PC-9 (cell line): ENCODE results near the gene DACH1. TPM values are rescaled to one million over a fixed set of nuclear protein-coding genes. Genes with fewer than 3 reads are reported as not detected.

Source experiments
- BruUV-seq: library from RNA; stranded (reverse); fragments of 400-500 nt; replicated peaks from 2 replicates; lab custom pipeline; 2021; lab: Mats Ljungman, UMichigan
- CTCF ChIA-PET: fragments of 300-600 bp; sonication (Branson Sonifier 250); formaldehyde crosslinking; loops from one replicate; lab custom pipeline; 2022; ENCODE audit warnings: antibody characterized with exemption; lab: Charles Lee
- POLR2A ChIA-PET: fragments of 300-600 bp; sonication (Branson Sonifier 250); formaldehyde crosslinking; loops from one replicate; lab custom pipeline; 2022; ENCODE audit warnings: antibody characterized with exemption; ENCODE audit not compliant: unreplicated experiment; lab: Charles Lee
- DNase-seq, 2 experiments: peaks; one replicate each; pipeline versions ENCODE4 v3.0.0 to v3.0.0-alpha.2; 2015 to 2022; ENCODE audit warnings: mixed read lengths in 1 of 2
- H2AFZ ChIP-seq: fragments of 200-600 bp; sonication (generic); 2 replicates; pipeline ENCODE4 v1.8.1; 2017; ENCODE audit warnings: antibody characterized with exemption
- H3F3A ChIP-seq: fragments of 200-600 bp; sonication (generic); 2 replicates; pipeline ENCODE4 v1.8.1; 2017; ENCODE audit warnings: antibody characterized with exemption, mild to moderate bottlenecking, low read depth; ENCODE audit not compliant: insufficient read depth
- H3K27ac ChIP-seq: fragments of 200-600 bp; sonication (generic); 2 replicates; pipeline ENCODE4 v1.6.1; 2016; ENCODE audit warnings: mixed run types
- H3K27me3 ChIP-seq: fragments of 200-600 bp; sonication (generic); 2 replicates; pipeline ENCODE4 v1.6.1; 2016; ENCODE audit warnings: low read depth, mixed run types; ENCODE audit not compliant: insufficient read depth
- H3K36me3 ChIP-seq: fragments of 200-600 bp; sonication (generic); 2 replicates; pipeline ENCODE4 v1.6.1; 2016; ENCODE audit warnings: low read depth, mixed run types
- H3K4me1 ChIP-seq: fragments of 200-600 bp; sonication (generic); replicated peaks from 2 replicates; pipeline ENCODE4 v1.6.1; 2016; ENCODE audit warnings: mixed run types; ENCODE audit not compliant: insufficient read depth
- H3K4me2 ChIP-seq: fragments of 200-600 bp; sonication (generic); 2 replicates; pipeline ENCODE4 v1.6.1; 2017; ENCODE audit warnings: mixed run types
- H3K4me3 ChIP-seq: fragments of 200-600 bp; sonication (generic); 2 replicates; pipeline ENCODE4 v1.6.1; 2016; ENCODE audit warnings: mixed run types
- H3K79me2 ChIP-seq: fragments of 200-600 bp; sonication (generic); 2 replicates; pipeline ENCODE4 v1.6.1; 2017; ENCODE audit warnings: low read depth, mixed run types
- H3K9me2 ChIP-seq: fragments of 200-600 bp; sonication (generic); 2 replicates; pipeline ENCODE4 v1.8.1; 2017; ENCODE audit warnings: mild to moderate bottlenecking; ENCODE audit not compliant: insufficient read depth
- H3K9me3 ChIP-seq: fragments of 200-600 bp; sonication (generic); 2 replicates; pipeline ENCODE4 v1.8.1; 2016; ENCODE audit warnings: low read depth; ENCODE audit not compliant: insufficient read depth
- H4K20me1 ChIP-seq: fragments of 200-600 bp; sonication (generic); 2 replicates; pipeline ENCODE4 v1.8.1; 2017; ENCODE audit not compliant: insufficient read depth
- EZH2 ChIP-seq: fragments of 200-600 bp; sonication (generic); IDR thresholded peaks from 2 replicates; pipeline ENCODE4 v1.8.0; 2017; ENCODE audit warnings: antibody characterized with exemption, low read depth
- intact Hi-C: fragments of 100-400 bp; cut with micrococcal nuclease; formaldehyde crosslinking; loops from one replicate; pipeline ENCODE4 v1.10.0; 2022; ENCODE audit not compliant: unreplicated experiment
- total RNA-seq: library from RNA; stranded (reverse); gene quantifications from 2 replicates; pipeline ENCODE4 v1.2.3, GENCODE V29; 2021
- TF ChIP-seq, protein P1 (sequence below): fragments of 200-600 bp; sonication (generic); conservative IDR thresholded peaks from 2 replicates; pipeline ENCODE4 v1.6.1; 2017; ENCODE audit warnings: mixed run types, antibody characterized with exemption, mild to moderate bottlenecking, moderate library complexity

DACH1 gene
- total RNA-seq, 1 experiment from 2014 or later, result 1.5 TPM

DNA sequence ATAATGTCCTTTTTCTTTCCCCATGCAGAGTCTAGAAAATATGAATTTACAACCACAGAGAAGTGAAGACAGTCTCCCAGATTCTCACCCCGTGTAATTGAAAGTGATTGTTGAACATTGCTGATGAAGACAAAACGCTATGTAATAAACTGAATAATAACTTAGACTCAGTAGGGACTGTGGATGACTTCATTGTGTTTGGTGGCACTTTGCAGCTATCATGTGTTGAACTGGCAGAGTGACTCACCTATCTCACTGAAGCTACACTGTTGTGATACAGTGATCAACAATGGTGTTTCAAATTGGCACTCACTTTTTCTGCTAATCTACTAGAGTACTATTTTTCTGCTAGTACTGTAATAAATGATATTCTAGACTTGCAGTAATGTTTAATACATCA, 261.3 kb downstream of the DACH1 start:
- no peak overlapping the region for H3K4me2 ChIP-seq
- H3K36me3 ChIP-seq, result no peaks in the 10 kb centered on the region
- no peak overlapping the region for H3K4me3 ChIP-seq
- H3K9me3 ChIP-seq, result no peaks in the 10 kb centered on the region
- POLR2A ChIA-PET, result no interaction called here
- TF ChIP-seq, protein P1, sequence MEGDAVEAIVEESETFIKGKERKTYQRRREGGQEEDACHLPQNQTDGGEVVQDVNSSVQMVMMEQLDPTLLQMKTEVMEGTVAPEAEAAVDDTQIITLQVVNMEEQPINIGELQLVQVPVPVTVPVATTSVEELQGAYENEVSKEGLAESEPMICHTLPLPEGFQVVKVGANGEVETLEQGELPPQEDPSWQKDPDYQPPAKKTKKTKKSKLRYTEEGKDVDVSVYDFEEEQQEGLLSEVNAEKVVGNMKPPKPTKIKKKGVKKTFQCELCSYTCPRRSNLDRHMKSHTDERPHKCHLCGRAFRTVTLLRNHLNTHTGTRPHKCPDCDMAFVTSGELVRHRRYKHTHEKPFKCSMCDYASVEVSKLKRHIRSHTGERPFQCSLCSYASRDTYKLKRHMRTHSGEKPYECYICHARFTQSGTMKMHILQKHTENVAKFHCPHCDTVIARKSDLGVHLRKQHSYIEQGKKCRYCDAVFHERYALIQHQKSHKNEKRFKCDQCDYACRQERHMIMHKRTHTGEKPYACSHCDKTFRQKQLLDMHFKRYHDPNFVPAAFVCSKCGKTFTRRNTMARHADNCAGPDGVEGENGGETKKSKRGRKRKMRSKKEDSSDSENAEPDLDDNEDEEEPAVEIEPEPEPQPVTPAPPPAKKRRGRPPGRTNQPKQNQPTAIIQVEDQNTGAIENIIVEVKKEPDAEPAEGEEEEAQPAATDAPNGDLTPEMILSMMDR, result no peak
- no peaks in the 10 kb centered on the region for H4K20me1 ChIP-seq
- no TSS peak for BruUV-seq
- H3K27me3 ChIP-seq, result no peaks in the 10 kb centered on the region
- no peak overlapping the region for H2AFZ ChIP-seq
- H3K9me2 ChIP-seq, result no peaks in the 10 kb centered on the region
- no peaks in the 10 kb centered on the region for H3K4me1 ChIP-seq
- CTCF ChIA-PET, result no interaction called here
- no peaks in the 10 kb centered on the region for H3K79me2 ChIP-seq
- intact Hi-C loops, result no loop called here
- H3F3A ChIP-seq, result no peaks in the 10 kb centered on the region
- no peak overlapping the region for H3K27ac ChIP-seq
- no peak for DNase-seq

DNA sequence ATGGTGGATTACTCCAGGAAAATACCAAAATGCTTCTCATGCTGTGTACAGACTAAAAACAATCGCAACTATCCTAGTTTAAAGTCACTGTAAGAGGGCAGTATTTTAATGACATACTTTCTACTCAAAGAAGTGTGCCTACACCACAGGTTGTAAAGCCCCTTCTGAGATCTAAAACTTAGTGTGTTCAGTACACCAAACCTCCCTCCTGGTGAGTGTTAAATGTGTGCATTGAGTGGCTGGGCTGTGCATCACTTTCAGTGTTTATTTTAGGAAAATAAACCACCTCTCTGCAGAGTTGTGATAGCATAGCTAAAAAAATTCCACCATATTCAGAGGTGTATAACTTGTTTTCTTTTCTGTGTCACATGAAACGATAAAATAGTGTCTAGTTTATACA, 263.7 kb downstream of the DACH1 start:
- no peaks in the 10 kb centered on the region for H3F3A ChIP-seq
- no peaks in the 10 kb centered on the region for H3K9me2 ChIP-seq
- H3K4me1 ChIP-seq, result no peaks in the 10 kb centered on the region
- H4K20me1 ChIP-seq, result no peaks in the 10 kb centered on the region
- no peak for DNase-seq
- TF ChIP-seq EZH2, result no peak
- TF ChIP-seq, protein P1, result no peak
- no peaks in the 10 kb centered on the region for H3K9me3 ChIP-seq
- no peak overlapping the region for H3K4me3 ChIP-seq
- no peaks in the 10 kb centered on the region for H3K36me3 ChIP-seq
- no peak overlapping the region for H3K4me2 ChIP-seq
- no peaks in the 10 kb centered on the region for H3K79me2 ChIP-seq
- no peak overlapping the region for H2AFZ ChIP-seq
- intact Hi-C loops, result no loop called here
- BruUV-seq, result no TSS peak
- ChIA-PET CTCF (no interaction called here), POLR2A (no interaction called here)
- H3K27ac ChIP-seq, result no peak overlapping the region
- H3K27me3 ChIP-seq, result no peaks in the 10 kb centered on the region

DNA sequence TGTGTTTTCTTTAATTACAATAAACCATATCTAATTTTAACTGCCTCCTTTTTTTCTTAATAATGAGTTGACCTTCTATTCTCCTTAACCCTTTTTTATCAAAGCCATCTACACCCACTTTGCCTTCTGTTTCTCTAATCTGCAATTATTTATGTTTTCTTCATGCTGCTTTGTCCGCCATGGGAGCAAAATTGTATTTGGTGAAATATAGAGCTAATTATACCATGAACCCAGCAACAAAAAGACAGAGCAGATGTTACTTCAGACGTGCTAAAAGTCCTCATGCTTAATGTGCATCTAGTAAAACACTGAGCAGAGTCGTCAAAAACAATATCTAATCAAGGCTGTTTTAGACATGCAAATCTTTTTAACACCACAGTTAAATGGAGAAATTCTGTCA, 264.7 kb downstream of the DACH1 start:
- no TSS peak for BruUV-seq
- Histone ChIP-seq H3K27ac (no peak overlapping the region), H3K79me2 (no peaks in the 10 kb centered on the region), H3K9me3 (no peaks in the 10 kb centered on the region), H3F3A (no peaks in the 10 kb centered on the region), H3K9me2 (no peaks in the 10 kb centered on the region), H3K27me3 (no peaks in the 10 kb centered on the region), H2AFZ (no peak overlapping the region), H3K4me2 (no peak overlapping the region), H3K36me3 (no peaks in the 10 kb centered on the region), H3K4me1 (no peaks in the 10 kb centered on the region), H3K4me3 (no peak overlapping the region), H4K20me1 (no peaks in the 10 kb centered on the region)
- intact Hi-C loops, result no loop called here
- TF ChIP-seq, protein P1, result no peak
- no peak for TF ChIP-seq EZH2
- no peak for DNase-seq
- POLR2A ChIA-PET, result no interaction called here
- CTCF ChIA-PET, result no interaction called here
